HEK293T (cell line): ENCODE results near the gene ACVR1C.

ENCODE experiments used
- ARNT ChIP-seq: fragments of 450-650 bp; IDR thresholded peaks from 2 replicates; pipeline ENCODE4 v1.6.1; 2017; ENCODE audit warnings: mild to moderate bottlenecking
- BHLHE40 ChIP-seq: fragments of 450-650 bp; IDR thresholded peaks from 2 replicates; pipeline ENCODE4 v1.6.1; 2016; ENCODE audit warnings: mild to moderate bottlenecking, moderate library complexity, borderline replicate concordance
- CTBP1 ChIP-seq: fragments of 450-650 bp; IDR thresholded peaks from 2 replicates; pipeline ENCODE4 v1.6.1; 2016; ENCODE audit warnings: borderline replicate concordance
- ELF4 ChIP-seq: fragments of 450-650 bp; IDR thresholded peaks from 2 replicates; pipeline ENCODE4 v1.6.1; 2017; ENCODE audit warnings: antibody characterized with exemption
- FOXA1 ChIP-seq: fragments of 450-650 bp; IDR thresholded peaks from 2 replicates; pipeline ENCODE4 v1.6.1; 2016; ENCODE audit warnings: mild to moderate bottlenecking
- L3MBTL2 ChIP-seq: fragments of 450-650 bp; conservative IDR thresholded peaks from 2 replicates; pipeline ENCODE4 v1.6.1; 2016; ENCODE audit warnings: mild to moderate bottlenecking
- LEF1 ChIP-seq: fragments of 450-650 bp; IDR thresholded peaks from 2 replicates; pipeline ENCODE4 v1.6.1; 2017; ENCODE audit warnings: mild to moderate bottlenecking, borderline replicate concordance
- NFRKB ChIP-seq: fragments of 450-650 bp; IDR thresholded peaks from 2 replicates; pipeline ENCODE4 v1.6.1; 2016; ENCODE audit warnings: mild to moderate bottlenecking, moderate library complexity
- SP1 ChIP-seq: fragments of 450-650 bp; IDR thresholded peaks from 2 replicates; pipeline ENCODE4 v1.6.1; 2017
- SUZ12 ChIP-seq: fragments of 450-650 bp; IDR thresholded peaks from 2 replicates; pipeline ENCODE4 v1.6.1; 2016; ENCODE audit warnings: mild to moderate bottlenecking
- TARDBP ChIP-seq: fragments of 450-650 bp; IDR thresholded peaks from 2 replicates; pipeline ENCODE4 v1.6.1; 2016
- TF ChIP-seq, protein P1 (sequence below): fragments of 450-650 bp; IDR thresholded peaks from 2 replicates; pipeline ENCODE4 v1.6.1; 2016

DNA sequence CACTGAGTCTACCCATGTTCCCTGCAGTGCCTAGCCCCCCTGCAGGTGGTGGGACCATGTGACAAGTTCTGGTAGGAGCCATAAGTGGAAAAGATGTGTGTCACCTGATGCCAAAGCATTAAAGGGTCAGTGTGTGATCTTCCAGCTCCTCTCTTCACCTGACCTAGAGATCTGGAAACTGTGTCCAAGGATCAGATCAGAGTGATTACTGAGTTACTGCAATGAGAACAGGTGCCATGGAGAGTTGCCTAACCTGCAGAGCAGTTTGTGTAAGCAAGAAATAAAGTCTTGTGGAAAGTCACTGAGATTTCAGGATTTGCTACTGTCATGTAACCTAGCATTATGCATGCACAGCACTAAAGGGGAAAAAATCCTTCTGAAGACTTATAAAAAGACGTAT lies 90.6 kb downstream of the ACVR1C start:
- TF ChIP-seq, protein P1, sequence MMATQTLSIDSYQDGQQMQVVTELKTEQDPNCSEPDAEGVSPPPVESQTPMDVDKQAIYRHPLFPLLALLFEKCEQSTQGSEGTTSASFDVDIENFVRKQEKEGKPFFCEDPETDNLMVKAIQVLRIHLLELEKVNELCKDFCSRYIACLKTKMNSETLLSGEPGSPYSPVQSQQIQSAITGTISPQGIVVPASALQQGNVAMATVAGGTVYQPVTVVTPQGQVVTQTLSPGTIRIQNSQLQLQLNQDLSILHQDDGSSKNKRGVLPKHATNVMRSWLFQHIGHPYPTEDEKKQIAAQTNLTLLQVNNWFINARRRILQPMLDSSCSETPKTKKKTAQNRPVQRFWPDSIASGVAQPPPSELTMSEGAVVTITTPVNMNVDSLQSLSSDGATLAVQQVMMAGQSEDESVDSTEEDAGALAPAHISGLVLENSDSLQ = no peak
- TF ChIP-seq BHLHE40 = no peak
- no peak for TF ChIP-seq FOXA1
- TF ChIP-seq ARNT = no peak
- no peak for TF ChIP-seq LEF1
- no peak for TF ChIP-seq TARDBP
- TF ChIP-seq CTBP1 = no peak
- no peak for TF ChIP-seq ELF4
- no peak for TF ChIP-seq NFRKB
- no peak for TF ChIP-seq L3MBTL2
- TF ChIP-seq SP1 = no peak
- TF ChIP-seq SUZ12 = no peak
